Measurements from ENCODE around the gene SMCO3. TPM values are rescaled to one million over a fixed set of nuclear protein-coding genes. Genes with fewer than 3 reads are reported as not detected.

The SMCO3 gene
- total RNA-seq, 1 experiment from 2014 or later: not detected

- DNase-seq: peak; percentile 59
- no peaks in the 10 kb centered on the region; the same call in 1 of the 2 replicates for H3K36me3 ChIP-seq (replicated peaks; ENCODE audit: control insufficient read depth, insufficient read depth, low read length)
- H3K27me3 ChIP-seq (ENCODE audit: control insufficient read depth, insufficient read depth, low read length): no peaks in the 10 kb centered on the region
- H3K4me3 ChIP-seq (ENCODE audit: insufficient read depth, low read depth, low read length): no peak overlapping the region
Observed at GRCh38 chr12:14756334-14757143, 57.4 kb downstream of the SMCO3 start.

Other genes starting within 250 kb of the SMCO3 start
- 42.1 and 43.8 TPM in 2 replicates for gene PLBD1, start 246.3 kb downstream of the SMCO3 start, total RNA-seq (2014; rRNA removed; shearing (Covaris generic))
- 1.1 and 2.5 TPM in 2 replicates for gene GUCY2C, start 117.6 kb downstream of the SMCO3 start, total RNA-seq (2014; rRNA removed; shearing (Covaris generic))
- gene WBP11, start 10.7 kb downstream of the SMCO3 start, total RNA-seq (2014; rRNA removed; shearing (Covaris generic)): 31.7 and 33.8 TPM in 2 replicates
- gene C12orf60, start 10.5 kb downstream of the SMCO3 start, total RNA-seq (2014; rRNA removed; shearing (Covaris generic)): 1.7 and 3.0 TPM in 2 replicates
- not detected in 2 replicates for gene ART4, start 29.3 kb upstream of the SMCO3 start, total RNA-seq (2014; rRNA removed; shearing (Covaris generic))
- gene MGP, start 71.7 kb upstream of the SMCO3 start, total RNA-seq (2014; rRNA removed; shearing (Covaris generic)): not detected in 2 replicates
- gene ERP27, start 124.4 kb upstream of the SMCO3 start, total RNA-seq (2014; rRNA removed; shearing (Covaris generic)): not detected in 2 replicates
- 0.89 and 2.1 TPM in 2 replicates for gene ARHGDIB, start 147.4 kb upstream of the SMCO3 start, total RNA-seq (2014; rRNA removed; shearing (Covaris generic))
- gene PDE6H, start 158.9 kb upstream of the SMCO3 start, total RNA-seq (2014; rRNA removed; shearing (Covaris generic)): not detected in 2 replicates